ENCODE results near the gene C20orf144. TPM values are rescaled to one million over a fixed set of nuclear protein-coding genes. Genes with fewer than 3 reads are reported as not detected.

Gene C20orf144
- total RNA-seq, 4 donors from 2014 or later = not detected

GRCh38 chr20:33666293-33667244 lies 4.4 kb downstream of the C20orf144 start, which contains the start of gene ACTL10:
Gene ACTL10, plus strand, starts transcription at chr20:33666943. Its CDS starts 555 bp downstream, at chr20:33667498.
- DNase-seq = peak; percentile 99
- TF ChIP-seq POLR2A (IDR thresholded peaks at IDR 0.05) (peak; percentile 79), EP300 (IDR thresholded peaks at IDR 0.05; ENCODE audit: low read depth) (no peak), CTCF (IDR thresholded peaks at IDR 0.05) (peak; percentile 16 to 45 (median 30)), POLR2AphosphoS5 (IDR thresholded peaks at IDR 0.05) (peak; percentile 84 to 96 (median 92))
- no peaks in the 10 kb centered on the region for H3K9me3 ChIP-seq
- H3K27me3 ChIP-seq = no peaks in the 10 kb centered on the region
- peak within 1 kb of the TSS; percentile 10 to 68 (median 53) for H3K4me3 ChIP-seq
- peak within 1 kb of the TSS; percentile 91 to 99 (median 96) for H3K27ac ChIP-seq
- in situ Hi-C loops (cut with MboI; ENCODE audit: low pct_ligation_motif_present in 1 of 4, low pct_unique_long_range_greater_than_20kb in 1 of 4, low sequenced_read_pairs in 3 of 4) = no loop called here
- intact Hi-C loops (cut with DNase I; ENCODE audit: low total_unique reads) = no loop called here
- H3K4me1 ChIP-seq = peaks cover 15 to 42% (median 34%) of the 10 kb centered on the region in 4 donors
- 0 to 1% methylated on average over 3 to 48 of the region's 50 CpGs for WGBS, 2 donors (ENCODE audit: low coverage in 1 of 2)
- peaks cover 0 to 5% (median 0%) of the 10 kb centered on the region in 4 donors for H3K36me3 ChIP-seq

- Histone ChIP-seq H3K4me1 (peaks cover 15 to 43% (median 34%) of the 10 kb centered on the region in 4 donors), H3K27me3 (no peaks in the 10 kb centered on the region), H3K27ac (peak overlapping the region; percentile 91 to 99 (median 96)), H3K4me3 (peak overlapping the region; percentile 10 to 68 (median 53)), H3K36me3 (peaks cover 0 to 5% (median 0%) of the 10 kb centered on the region in 4 donors), H3K9me3 (no peaks in the 10 kb centered on the region)
- TF ChIP-seq CTCF (IDR thresholded peaks at IDR 0.05) (no peak), POLR2A (IDR thresholded peaks at IDR 0.05) (no peak), POLR2AphosphoS5 (IDR thresholded peaks at IDR 0.05) (peak in 1 of 3 donors; percentile 12)
- WGBS, 2 donors (ENCODE audit: low coverage in 1 of 2) = 7% methylated on average over 31 of the region's 55 CpGs; no CpG with 5 or more reads in 1 of the 2 donors
- in situ Hi-C loops (cut with MboI; ENCODE audit: low pct_ligation_motif_present in 1 of 4, low pct_unique_long_range_greater_than_20kb in 1 of 4, low sequenced_read_pairs in 3 of 4) (no loop called here), intact Hi-C loops (cut with DNase I; ENCODE audit: low total_unique reads) (no loop called here)
- peak; percentile 77 for DNase-seq
Measured at GRCh38 chr20:33667245-33667675, 5.1 kb downstream of the C20orf144 start.

- in situ Hi-C loops (cut with MboI; ENCODE audit: low pct_ligation_motif_present in 1 of 4, low pct_unique_long_range_greater_than_20kb in 1 of 4, low sequenced_read_pairs in 3 of 4) (no loop called here), intact Hi-C loops (cut with DNase I; ENCODE audit: low total_unique reads) (no loop called here)
Measured at GRCh38 chr20:33667676-33668465, 5.7 kb downstream of the C20orf144 start.

More at GRCh38 chr20:33667676-33668465, 5.7 kb downstream of the C20orf144 start:
- Histone ChIP-seq H3K4me1 (peaks cover 15 to 44% (median 37%) of the 10 kb centered on the region in 4 donors), H3K4me3 (peak overlapping the region; percentile 10 to 68 (median 53)), H3K9me3 (no peaks in the 10 kb centered on the region), H3K27me3 (no peaks in the 10 kb centered on the region), H3K27ac (peak overlapping the region; percentile 91 to 99 (median 96)), H3K36me3 (peaks cover 0 to 5% (median 0%) of the 10 kb centered on the region in 4 donors)
- DNase-seq = peak; percentile 88
- WGBS, 2 donors (ENCODE audit: low coverage in 1 of 2) = 14 to 16% methylated on average over 1 to 44 of the region's 47 CpGs
- TF ChIP-seq POLR2A (IDR thresholded peaks at IDR 0.05) (peak; percentile 27), POLR2AphosphoS5 (IDR thresholded peaks at IDR 0.05) (peak in 2 of 3 donors; percentile 2 to 37), EP300 (IDR thresholded peaks at IDR 0.05; ENCODE audit: low read depth) (no peak), CTCF (IDR thresholded peaks at IDR 0.05) (peak; percentile 89 to 95 (median 92))

Measured in transverse colon (tissue), 4 donors.